Mesenchymal stem cell (in vitro differentiated cells and primary cell): ENCODE data around the gene ITSN2.

Experiments used
- DNase-seq: peaks from one replicate; pipeline ENCODE4 v3.0.0-alpha.2; 2013
- H2AFZ ChIP-seq: one replicate; pipeline ENCODE4 v1.6.1; 2013; ENCODE audit warnings: low read depth, mild to moderate bottlenecking, control low read depth, inconsistent platforms, low read length, moderate library complexity
- H2AK5ac ChIP-seq: 2 replicates; pipeline ENCODE4 v1.6.1; 2013; ENCODE audit warnings: low read length, moderate library complexity, mild to moderate bottlenecking, inconsistent platforms; ENCODE audit not compliant: severe bottlenecking
- H2BK120ac ChIP-seq: one replicate; pipeline ENCODE4 v1.6.1; 2013; ENCODE audit warnings: low read depth, mild to moderate bottlenecking, inconsistent platforms, low read length, moderate library complexity
- H2BK12ac ChIP-seq, 2 experiments: one replicate each; pipeline ENCODE4 v1.6.1; 2013; ENCODE audit warnings: inconsistent platforms in 2 of 2, low read length in 2 of 2, mild to moderate bottlenecking in 2 of 2, moderate library complexity in 2 of 2, control low read depth in 1 of 2
- H2BK15ac ChIP-seq: one replicate; pipeline ENCODE4 v1.6.1; 2013; ENCODE audit warnings: mild to moderate bottlenecking, low read depth, inconsistent platforms; ENCODE audit not compliant: poor library complexity, severe bottlenecking
- H2BK5ac ChIP-seq: 2 replicates; pipeline ENCODE4 v1.6.1; 2013; ENCODE audit warnings: low read depth, mild to moderate bottlenecking, low read length, control low read depth, inconsistent platforms; ENCODE audit not compliant: poor library complexity, severe bottlenecking
- H3K14ac ChIP-seq, 2 experiments: one replicate each; pipeline ENCODE4 v1.6.1; 2013; ENCODE audit warnings: inconsistent platforms in 2 of 2, low read length in 2 of 2, control low read depth in 1 of 2, mild to moderate bottlenecking in 1 of 2, moderate library complexity in 1 of 2
- H3K18ac ChIP-seq, 2 experiments: one replicate each; pipeline ENCODE4 v1.6.1; 2013; ENCODE audit warnings: inconsistent platforms in 2 of 2, low read length in 2 of 2, control low read depth in 1 of 2, low read depth in 1 of 2, mild to moderate bottlenecking in 1 of 2
- H3K23ac ChIP-seq, 2 experiments: one replicate each; pipeline ENCODE4 v1.6.1; 2013; ENCODE audit warnings: inconsistent platforms in 2 of 2, low read length in 2 of 2, mild to moderate bottlenecking in 2 of 2, moderate library complexity in 2 of 2, control low read depth in 1 of 2
- H3K27ac ChIP-seq: 2 replicates; pipeline ENCODE4 v1.5.1; 2013; ENCODE audit warnings: mild to moderate bottlenecking, moderate library complexity, low read length, control low read depth, inconsistent platforms; ENCODE audit not compliant: poor library complexity, severe bottlenecking
- H3K27me3 ChIP-seq, 2 experiments: 2 replicates each; pipeline versions ENCODE4 v1.6.1 to v1.7.0; 2013; ENCODE audit warnings: low read length in 2 of 2, mild to moderate bottlenecking in 2 of 2, moderate library complexity in 2 of 2, control low read depth in 1 of 2, inconsistent platforms in 1 of 2; ENCODE audit not compliant: control insufficient read depth in 1 of 2, insufficient read depth in 1 of 2
- H3K36me3 ChIP-seq, 2 experiments: 2 replicates each; pipeline versions ENCODE4 v1.6.1 to v1.7.0; 2013; ENCODE audit warnings: low read length in 2 of 2, control low read depth in 1 of 2, inconsistent platforms in 1 of 2, low read depth in 1 of 2, mild to moderate bottlenecking in 1 of 2; ENCODE audit not compliant: insufficient read depth in 2 of 2, control insufficient read depth in 1 of 2
- H3K4ac ChIP-seq, 2 experiments: one replicate each; pipeline ENCODE4 v1.6.1; 2013; ENCODE audit warnings: inconsistent platforms in 2 of 2, low read length in 2 of 2, mild to moderate bottlenecking in 2 of 2, moderate library complexity in 2 of 2, control low read depth in 1 of 2, low read depth in 1 of 2
- H3K4me1 ChIP-seq: 2 replicates; pipeline ENCODE4 v1.6.1; 2013; ENCODE audit warnings: low read depth, low read length, control low read depth; ENCODE audit not compliant: control insufficient read depth, insufficient read depth
- H3K4me2 ChIP-seq: 2 replicates; pipeline ENCODE4 v1.6.1; 2013; ENCODE audit warnings: low read length, mild to moderate bottlenecking, inconsistent platforms; ENCODE audit not compliant: poor library complexity, severe bottlenecking
- H3K4me3 ChIP-seq, 2 experiments: 2 replicates each; pipeline versions ENCODE4 v1.5.1 to v1.7.0; 2013; ENCODE audit warnings: low read length in 2 of 2, mild to moderate bottlenecking in 2 of 2, control low read depth in 1 of 2, low read depth in 1 of 2; ENCODE audit not compliant: insufficient read depth in 1 of 2
- H3K79me1 ChIP-seq: replicated peaks from 2 replicates; pipeline ENCODE4 v1.6.1; 2013; ENCODE audit warnings: mild to moderate bottlenecking, control low read depth, low read length, inconsistent platforms; ENCODE audit not compliant: poor library complexity, severe bottlenecking
- H3K9ac ChIP-seq: 2 replicates; pipeline ENCODE4 v1.7.0; 2013; ENCODE audit warnings: mild to moderate bottlenecking, low read length, moderate library complexity
- H3K9me3 ChIP-seq: 2 replicates; pipeline ENCODE4 v1.7.0; 2013; ENCODE audit warnings: mild to moderate bottlenecking, low read length; ENCODE audit not compliant: control insufficient read depth
- H4K8ac ChIP-seq: one replicate; pipeline ENCODE4 v1.6.1; 2013; ENCODE audit warnings: inconsistent platforms, mild to moderate bottlenecking, low read length, moderate library complexity
- H4K91ac ChIP-seq: one replicate; pipeline ENCODE4 v1.6.1; 2013; ENCODE audit warnings: mild to moderate bottlenecking, low read length, inconsistent platforms
- WGBS: methylation state at CpG from one replicate; pipeline ENCODE4 v1.1.7; 2013; ENCODE audit warnings: mixed read lengths; 5-methylcytosine and 5-hydroxymethylcytosine counted together

The ITSN2 gene

DNA sequence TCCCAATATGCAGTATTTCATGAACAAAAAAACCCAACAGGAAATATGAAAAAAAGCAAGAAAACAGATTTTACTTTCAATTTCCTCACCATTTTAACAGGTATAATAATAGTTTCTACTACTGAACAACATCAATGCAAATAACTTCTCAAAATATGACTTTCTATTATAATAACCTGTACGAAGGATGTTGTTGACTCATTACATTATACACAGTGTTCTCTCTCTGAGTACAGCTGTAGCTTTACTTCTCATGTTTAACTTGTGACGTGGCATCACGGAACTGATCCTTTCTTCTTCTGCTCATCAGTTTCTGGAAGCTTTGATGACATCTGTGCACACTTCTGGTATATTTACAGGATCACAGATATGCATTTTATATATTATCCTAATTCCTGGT, 145.5 kb downstream of the ITSN2 start:
- Histone ChIP-seq H3K9ac (no peak overlapping the region), H3K9me3 (no peaks in the 10 kb centered on the region), H3K27me3 (no peaks in the 10 kb centered on the region), H4K91ac (no peak overlapping the region), H3K23ac (no peak overlapping the region), H2BK15ac (no peak overlapping the region), H2BK120ac (no peak overlapping the region), H3K4me2 (no peak overlapping the region), H2BK12ac (no peak overlapping the region), H4K8ac (no peak overlapping the region), H2BK5ac (no peak overlapping the region), H3K36me3 (peaks cover 23 to 63% of the 10 kb centered on the region in 2 experiments), H3K79me1 (no peaks in the 10 kb centered on the region), H3K4ac (no peak overlapping the region), H3K14ac (no peak overlapping the region), H3K4me1 (peaks cover 6% of the 10 kb centered on the region), H3K27ac (no peak overlapping the region), H3K18ac (no peak overlapping the region), H2AK5ac (no peak overlapping the region), H3K4me3 (no peak overlapping the region), H2AFZ (no peak overlapping the region)
- WGBS: 100% methylated on average over 3 of the region's 3 CpGs
- no peak for DNase-seq

DNA sequence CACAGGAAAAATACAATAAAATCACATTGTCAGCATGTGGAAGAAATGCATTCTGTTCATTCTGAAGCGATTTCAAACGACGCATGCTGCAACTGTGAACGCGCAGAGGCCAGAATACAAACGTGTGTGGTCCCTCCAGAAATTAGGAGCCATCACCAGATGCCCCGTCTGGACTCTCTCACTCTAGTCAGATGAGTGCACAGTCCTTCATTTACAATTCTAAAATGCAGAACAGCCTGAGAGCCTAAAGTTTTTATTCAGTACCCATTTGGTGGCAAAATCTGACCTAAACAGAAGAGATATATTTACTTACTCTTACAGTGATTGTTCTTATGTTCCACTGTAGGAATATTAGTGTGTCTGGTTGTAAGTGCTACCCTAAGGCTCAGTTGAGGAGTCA, 148.9 kb downstream of the ITSN2 start:
- Histone ChIP-seq H2AK5ac (no peak overlapping the region), H2AFZ (no peak overlapping the region), H2BK15ac (no peak overlapping the region), H3K36me3 (peaks cover 50 to 71% of the 10 kb centered on the region in 2 experiments), H3K27me3 (no peaks in the 10 kb centered on the region), H3K4me3 (no peak overlapping the region), H3K9ac (no peak overlapping the region), H2BK120ac (no peak overlapping the region), H3K9me3 (no peaks in the 10 kb centered on the region), H4K91ac (no peak overlapping the region), H3K4ac (no peak overlapping the region), H3K27ac (no peak overlapping the region), H2BK5ac (no peak overlapping the region), H3K14ac (no peak overlapping the region), H3K23ac (no peak overlapping the region), H3K18ac (no peak overlapping the region), H3K4me2 (no peak overlapping the region), H4K8ac (no peak overlapping the region), H2BK12ac (no peak overlapping the region), H3K4me1 (peaks cover 13% of the 10 kb centered on the region), H3K79me1 (no peaks in the 10 kb centered on the region)
- DNase-seq: no peak
- WGBS: 77% methylated on average over 7 of the region's 7 CpGs

- no peaks in the 10 kb centered on the region for H3K9me3 ChIP-seq
- H3K9ac ChIP-seq: no peak overlapping the region
- H2AFZ ChIP-seq: no peak overlapping the region
- peaks cover 19% of the 10 kb centered on the region for H3K4me1 ChIP-seq
- H3K14ac ChIP-seq: no peak overlapping the region
- H3K4ac ChIP-seq: no peak overlapping the region
- no peaks in the 10 kb centered on the region for H3K79me1 ChIP-seq
- H3K27ac ChIP-seq: no peak overlapping the region
- H4K91ac ChIP-seq: no peak overlapping the region
- H2BK120ac ChIP-seq: no peak overlapping the region
- no peak overlapping the region for H2BK12ac ChIP-seq
- WGBS: 96% methylated on average over 21 of the region's 21 CpGs
- no peak overlapping the region for H2BK15ac ChIP-seq
- H3K23ac ChIP-seq: no peak overlapping the region
- H4K8ac ChIP-seq: no peak overlapping the region
- no peak overlapping the region for H3K4me3 ChIP-seq
- no peak overlapping the region for H3K4me2 ChIP-seq
- no peaks in the 10 kb centered on the region for H3K27me3 ChIP-seq
- no peak overlapping the region for H2BK5ac ChIP-seq
- no peak overlapping the region for H2AK5ac ChIP-seq
- DNase-seq: no peak
- no peak overlapping the region for H3K18ac ChIP-seq
- peaks cover 46 to 68% of the 10 kb centered on the region in 2 experiments for H3K36me3 ChIP-seq
These were observed 149.6 kb downstream of the ITSN2 start for GRCh38 chr2:24210723-24211122.

- Histone ChIP-seq H3K79me1 (no peaks in the 10 kb centered on the region), H2AK5ac (no peak overlapping the region), H2BK15ac (no peak overlapping the region), H3K23ac (no peak overlapping the region), H3K4me3 (no peak overlapping the region), H4K8ac (no peak overlapping the region), H4K91ac (no peak overlapping the region), H3K4me1 (peaks cover 22% of the 10 kb centered on the region), H3K18ac (no peak overlapping the region), H3K36me3 (peaks cover 48 to 71% of the 10 kb centered on the region in 2 experiments), H3K27me3 (no peaks in the 10 kb centered on the region), H2AFZ (no peak overlapping the region), H3K4ac (no peak overlapping the region), H2BK5ac (no peak overlapping the region), H3K9ac (no peak overlapping the region), H3K9me3 (no peaks in the 10 kb centered on the region), H3K4me2 (no peak overlapping the region), H2BK120ac (no peak overlapping the region), H3K27ac (peak overlapping the region; percentile 27), H2BK12ac (no peak overlapping the region), H3K14ac (no peak overlapping the region)
- DNase-seq: no peak
- whole genome bisulfite sequencing: 90% methylated on average over 2 of the region's 2 CpGs
These were observed 150.3 kb downstream of the ITSN2 start for GRCh38 chr2:24210106-24210455.
